HepG2 (cell line): Measurements from ENCODE around the gene MAP3K5. TPM values are rescaled to one million over a fixed set of nuclear protein-coding genes. Genes with fewer than 3 reads are reported as not detected.
A peak's percentile ranks its signal among the peaks of the same experiment; 100 is the strongest.

Experiments
- ATAC-seq: fragments of 200-7000 bp; cut with Tn5 transposase; 3 replicates; pipeline ENCODE4 v1.9.1; 2020; ENCODE audit warnings: mild to moderate bottlenecking, moderate library complexity
- BruUV-seq: library from RNA; stranded (reverse); fragments of 400-500 nt; replicated peaks from 2 replicates; lab custom pipeline; 2021; lab: Mats Ljungman, UMichigan
- CTCF ChIA-PET: fragments of 300-600 bp; formaldehyde crosslinking; extraction: SDS; loops from one replicate; lab custom pipeline; 2021; ENCODE audit warnings: low total read pairs, inconsistent platforms, low intra/inter-chr PET ratio; lab: Yijun Ruan, JAX
- POLR2A ChIA-PET: fragments of 350-600 bp; sonication (Branson Sonifier 250); formaldehyde crosslinking; loops from one replicate; lab custom pipeline; 2020; ENCODE audit warnings: antibody characterized with exemption, inconsistent platforms; lab: Yijun Ruan, JAX
- DNase-seq: peaks from one replicate; pipeline ENCODE4 v3.0.0-alpha.2; 2015; ENCODE audit warnings: low spot score
- FAIRE-seq: peaks from 3 replicates; lab custom pipeline; 2011; peaks lifted over from hg19 to GRCh38; lab: Jason Lieb, UNC
- H2AFZ ChIP-seq: one replicate; pipeline ENCODE4 v1.6.1; 2011; ENCODE audit warnings: low read length, inconsistent platforms
- H3K27ac ChIP-seq: fragments of 300-600 bp; 3 replicates; pipeline ENCODE4 v1.8.0; 2011; ENCODE audit warnings: mixed run types, mild to moderate bottlenecking, mixed read lengths, low read length, inconsistent platforms; ENCODE audit not compliant: insufficient read depth; ENCODE audit errors: extremely low read length
- H3K27me3 ChIP-seq, 2 experiments: fragments of 200-600 bp in 1 of 2; 2 replicates in 1 of 2; 3 replicates in 1 of 2; pipeline versions ENCODE4 v1.6.0 to v1.8.0; 2011; ENCODE audit warnings: low read length in 2 of 2, mild to moderate bottlenecking in 2 of 2, moderate library complexity in 2 of 2, inconsistent platforms in 1 of 2; ENCODE audit not compliant: insufficient read depth in 2 of 2, control insufficient read depth in 1 of 2
- H3K36me3 ChIP-seq, 2 experiments: fragments of 200-600 bp in 1 of 2; replicated peaks in 1 of 2; 2 replicates in 1 of 2; 3 replicates in 1 of 2; pipeline versions ENCODE4 v1.5.1 to v1.8.0; 2011; ENCODE audit warnings: low read length in 2 of 2, inconsistent platforms in 1 of 2; ENCODE audit not compliant: insufficient read depth in 2 of 2, control insufficient read depth in 1 of 2
- H3K4me1 ChIP-seq: 2 replicates; pipeline ENCODE4 v1.5.1; 2012; ENCODE audit warnings: low read length, inconsistent platforms; ENCODE audit not compliant: insufficient read depth
- H3K4me2 ChIP-seq: 2 replicates; pipeline ENCODE4 v1.6.0; 2011; ENCODE audit warnings: low read depth, low read length, inconsistent platforms
- H3K4me3 ChIP-seq, 3 experiments: fragments of 200-600 bp in 1 of 3; sonication (generic), shearing (Covaris generic) in 1 of 3; replicated peaks in 1 of 3; 2 replicates each; pipeline ENCODE4 v1.5.1; 2011 to 2016; ENCODE audit warnings: low read length in 3 of 3, inconsistent platforms in 2 of 3, low read depth in 2 of 3, mild to moderate bottlenecking in 2 of 3, control low read depth in 1 of 3, mixed read lengths in 1 of 3; ENCODE audit not compliant: insufficient read depth in 1 of 3
- H3K79me2 ChIP-seq: one replicate; pipeline ENCODE4 v1.6.1; 2011; ENCODE audit warnings: low read length, inconsistent platforms; ENCODE audit not compliant: insufficient read depth
- H3K9ac ChIP-seq: 2 replicates; pipeline ENCODE4 v1.6.0; 2011; ENCODE audit warnings: mild to moderate bottlenecking, low read depth, low read length, inconsistent platforms; ENCODE audit not compliant: insufficient read depth
- H3K9me3 ChIP-seq: 2 replicates; pipeline ENCODE4 v1.5.1; 2012; ENCODE audit warnings: mild to moderate bottlenecking, low read length
- H4K20me1 ChIP-seq: 2 replicates; pipeline ENCODE4 v1.6.0; 2011; ENCODE audit warnings: inconsistent platforms, mild to moderate bottlenecking, low read length, moderate library complexity; ENCODE audit not compliant: insufficient read depth
- CBX1 ChIP-seq: IDR thresholded peaks from one replicate; pipeline ENCODE4 v1.6.1; 2016; ENCODE audit warnings: antibody characterized with exemption, low read depth
- EZH2 ChIP-seq: conservative IDR thresholded peaks from 2 replicates; pipeline ENCODE4 v1.6.1; 2012; ENCODE audit warnings: mild to moderate bottlenecking, low read depth, low read length, moderate library complexity
- FOXA3 ChIP-seq: IDR thresholded peaks from 2 replicates; pipeline ENCODE4 v1.6.1; 2016; ENCODE audit warnings: missing genetic modification reagents, missing compliant biosample characterization
- LCORL ChIP-seq, 2 experiments: fragments of 450-650 bp in 1 of 2; sonication (generic) in 1 of 2; formaldehyde crosslinking in 1 of 2; IDR thresholded peaks; 2 replicates each; pipeline versions ENCODE4 v1.5.0 to v1.6.1; 2017 to 2020; ENCODE audit warnings: antibody characterized with exemption in 1 of 2, missing genetic modification reagents in 1 of 2
- ZBTB37 ChIP-seq: sonication (generic); formaldehyde crosslinking; IDR thresholded peaks from 2 replicates; pipeline ENCODE4 v1.4.0; 2020; ENCODE audit warnings: mild to moderate bottlenecking, missing genetic modification reagents
- ZNF160 ChIP-seq: sonication (generic); formaldehyde crosslinking; IDR thresholded peaks from 2 replicates; pipeline ENCODE4 v1.8.0; 2022; ENCODE audit warnings: mild to moderate bottlenecking, inconsistent platforms, missing genetic modification reagents
- ZNF616 ChIP-seq: sonication (generic); formaldehyde crosslinking; IDR thresholded peaks from 2 replicates; pipeline ENCODE4 v1.5.0; 2020; ENCODE audit warnings: low read depth, mild to moderate bottlenecking, missing genetic modification reagents
- ZSCAN22 ChIP-seq: sonication (generic); formaldehyde crosslinking; IDR thresholded peaks from 2 replicates; pipeline ENCODE4 v1.4.0; 2020; ENCODE audit warnings: mild to moderate bottlenecking, missing genetic modification reagents
- WGBS: methylation state at CpG from one replicate; pipeline ENCODE4 v1.1.6; 2017; ENCODE audit warnings: low lambda C conversion rate; 5-methylcytosine and 5-hydroxymethylcytosine counted together
- in situ Hi-C: cut with HindIII; loops from 2 replicates; pipeline ENCODE4 v1.10.0; 2017; ENCODE audit warnings: low pct_unique_long_range_greater_than_20kb; ENCODE audit not compliant: extremely low pct_ligation_motif_present
- intact Hi-C: fragments of 100-400 bp; cut with micrococcal nuclease; formaldehyde crosslinking; loops from one replicate; pipeline ENCODE4 v1.10.0; 2022; ENCODE audit not compliant: unreplicated experiment
- polyA plus RNA-seq, 8 experiments: library from polyadenylated mRNA; depleted of rRNA in 3 of 8; stranded (reverse) in 7 of 8; unstranded in 1 of 8; fragments of >200 nt; fragmentation: Illumina TruSeq in 4 of 8; extraction: Trizol in 4 of 8; gene quantifications; 2 replicates each; pipeline versions ENCODE4 v1.2.1 to v1.2.3, GENCODE V29; 2011 to 2016; ENCODE audit warnings: low read depth in 4 of 8, missing spikeins in 1 of 8, mixed read lengths in 1 of 8; ENCODE audit not compliant: insufficient read depth in 1 of 8
- total RNA-seq, 5 experiments: library from RNA; depleted of rRNA; stranded (reverse); fragments of >200 nt; fragmentation: Illumina TruSeq; extraction: Trizol; gene quantifications; 2 replicates each; pipeline ENCODE4 v1.2.3, GENCODE V29; 2016; ENCODE audit warnings: low read depth in 1 of 5

The MAP3K5 gene
- total and polyA plus RNA-seq, 2 of the 13 experiments (the other 11 are each of a cell fraction or from before 2014, with no cell fraction given), result not detected

GRCh38 chr6:136549300-136550044, 242.8 kb downstream of the MAP3K5 start:
- H4K20me1 ChIP-seq, result no peaks in the 10 kb centered on the region
- no peak overlapping the region for H2AFZ ChIP-seq
- H3K4me2 ChIP-seq, result peak overlapping the region; percentile 62
- no peaks in the 10 kb centered on the region for H3K4me1 ChIP-seq
- no peaks in the 10 kb centered on the region for H3K79me2 ChIP-seq
- ChIA-PET POLR2A (no interaction called here), CTCF (no interaction called here)
- DNase-seq (no peak), FAIRE-seq (no peak), ATAC-seq (peak; percentile 11; the same call in 1 of the 3 replicates)
- H3K27ac ChIP-seq, result no peak overlapping the region
- peaks cover 7 to 40% of the 10 kb centered on the region in 2 experiments; a peak in 4 of 5 replicates for H3K27me3 ChIP-seq
- in situ Hi-C loops (no loop called here), intact Hi-C loops (no loop called here)
- TF ChIP-seq ZSCAN22, result no peak
- no peak for TF ChIP-seq ZBTB37 (CRISPR knock-in tag)
- TF ChIP-seq EZH2, result peak; percentile 40; the same call in 1 of the 2 replicates
- TF ChIP-seq ZNF160 (CRISPR knock-in tag), result no peak
- TF ChIP-seq ZNF616 (CRISPR knock-in tag), result no peak
- TF ChIP-seq CBX1, result no peak
- no peak for TF ChIP-seq LCORL (IDR thresholded peaks at IDR 0.05)
- TF ChIP-seq LCORL (CRISPR knock-in tag; IDR thresholded peaks at IDR 0.05), result no peak
- TF ChIP-seq FOXA3 (CRISPR knock-in tag), result no peak
- H3K9me3 ChIP-seq, result no peaks in the 10 kb centered on the region
- no TSS peak for BruUV-seq
- no peak overlapping the region for H3K9ac ChIP-seq
- WGBS, result 26% methylated on average over 30 of the region's 42 CpGs
- no peaks in the 10 kb centered on the region for H3K36me3 ChIP-seq
- H3K4me3 ChIP-seq, result peak overlapping the region in 1 of 3 experiments; percentile 65; a peak in 3 of 6 replicates
